Liver (tissue), 9 donors: Measurements from ENCODE around the gene ZNF276. TPM values are rescaled to one million over a fixed set of nuclear protein-coding genes. Genes with fewer than 3 reads are reported as not detected.

Experiments
- DNase-seq: peaks from one replicate; pipeline ENCODE4 v3.0.0-alpha.2; 2017; ENCODE audit warnings: low spot score
- H3K27ac ChIP-seq, 2 donors: one replicate each; pipeline ENCODE4 v1.7.0; 2013; ENCODE audit warnings: inconsistent platforms in 2 of 2, low read length in 2 of 2, control low read depth in 1 of 2, low read depth in 1 of 2, mild to moderate bottlenecking in 1 of 2
- H3K27me3 ChIP-seq, 4 donors: one replicate each; pipeline versions ENCODE4 v1.6.1 to v1.7.0; 2013; ENCODE audit warnings: low read length in 3 of 4, inconsistent platforms in 1 of 4, mild to moderate bottlenecking in 1 of 4, moderate library complexity in 1 of 4; ENCODE audit not compliant: control insufficient read depth in 4 of 4, insufficient read depth in 4 of 4
- H3K36me3 ChIP-seq, 4 donors: one replicate each; pipeline versions ENCODE4 v1.6.1 to v1.7.0; 2013; ENCODE audit warnings: low read length in 3 of 4, mild to moderate bottlenecking in 3 of 4, low read depth in 1 of 4, moderate library complexity in 1 of 4; ENCODE audit not compliant: control insufficient read depth in 4 of 4, insufficient read depth in 3 of 4
- H3K4me1 ChIP-seq, 4 donors: one replicate each; pipeline versions ENCODE4 v1.6.1 to v1.7.0; 2013; ENCODE audit warnings: low read length in 3 of 4, mild to moderate bottlenecking in 3 of 4, moderate library complexity in 1 of 4; ENCODE audit not compliant: control insufficient read depth in 4 of 4, insufficient read depth in 4 of 4
- H3K4me3 ChIP-seq, 3 donors: one replicate each; pipeline versions ENCODE4 v1.6.1 to v1.7.0; 2013; ENCODE audit warnings: low read length in 3 of 3, control low read depth in 1 of 3, low read depth in 1 of 3, mild to moderate bottlenecking in 1 of 3
- H3K9ac ChIP-seq, 2 donors: one replicate each; pipeline ENCODE4 v1.7.0; 2013; ENCODE audit warnings: low read length in 2 of 2, mild to moderate bottlenecking in 2 of 2, moderate library complexity in 2 of 2, control low read depth in 1 of 2, low read depth in 1 of 2
- H3K9me3 ChIP-seq, 4 donors: one replicate each; pipeline versions ENCODE4 v1.6.1 to v1.7.0; 2013; ENCODE audit warnings: low read length in 3 of 4; ENCODE audit not compliant: control insufficient read depth in 4 of 4
- ATF3 ChIP-seq: IDR thresholded peaks from 2 replicates; pipeline ENCODE4 v1.6.1; 2016; ENCODE audit warnings: antibody characterized with exemption
- CTCF ChIP-seq: fragments of 150-350 bp; IDR thresholded peaks from 2 replicates; pipeline ENCODE4 v1.5.1; 2017; ENCODE audit warnings: improper control_type of control experiment, low read depth, low read length; ENCODE audit not compliant: missing input control
- EGR1 ChIP-seq, 2 donors: IDR thresholded peaks; 2 replicates each; pipeline ENCODE4 v1.6.1; 2016 to 2018; ENCODE audit warnings: antibody characterized with exemption in 2 of 2, low read depth in 2 of 2
- FOXA1 ChIP-seq: IDR thresholded peaks from 2 replicates; pipeline ENCODE4 v1.6.1; 2016; ENCODE audit warnings: antibody characterized with exemption
- FOXA2 ChIP-seq: IDR thresholded peaks from 2 replicates; pipeline ENCODE4 v1.6.1; 2016; ENCODE audit warnings: antibody characterized with exemption
- GABPA ChIP-seq, 2 donors: IDR thresholded peaks in 1 of 2; conservative IDR thresholded peaks in 1 of 2; 2 replicates each; pipeline ENCODE4 v1.6.1; 2016; ENCODE audit warnings: antibody characterized with exemption in 2 of 2, mild to moderate bottlenecking in 1 of 2, moderate library complexity in 1 of 2
- HNF4A ChIP-seq, 2 donors: conservative IDR thresholded peaks; 2 replicates each; pipeline ENCODE4 v1.6.1; 2016; ENCODE audit warnings: antibody characterized with exemption in 2 of 2, mild to moderate bottlenecking in 2 of 2
- HNF4G ChIP-seq: IDR thresholded peaks from 2 replicates; pipeline ENCODE4 v1.6.1; 2016; ENCODE audit warnings: antibody characterized with exemption
- JUND ChIP-seq, 2 donors: IDR thresholded peaks; 2 replicates each; pipeline ENCODE4 v1.6.1; 2016; ENCODE audit warnings: antibody characterized with exemption in 2 of 2
- MAX ChIP-seq: IDR thresholded peaks from 2 replicates; pipeline ENCODE4 v1.6.1; 2016; ENCODE audit warnings: antibody characterized with exemption
- NR2F2 ChIP-seq: IDR thresholded peaks from 2 replicates; pipeline ENCODE4 v1.6.1; 2016; ENCODE audit warnings: antibody characterized with exemption
- RAD21 ChIP-seq, 2 donors: IDR thresholded peaks; 2 replicates each; pipeline ENCODE4 v1.6.1; 2016; ENCODE audit warnings: antibody characterized with exemption in 2 of 2, mild to moderate bottlenecking in 2 of 2
- REST ChIP-seq: IDR thresholded peaks from 2 replicates; pipeline ENCODE4 v1.6.1; 2016; ENCODE audit warnings: antibody characterized with exemption, mild to moderate bottlenecking
- RXRA ChIP-seq, 2 donors: IDR thresholded peaks; 2 replicates each; pipeline ENCODE4 v1.6.1; 2017 to 2018; ENCODE audit warnings: antibody characterized with exemption in 2 of 2, mild to moderate bottlenecking in 1 of 2
- SP1 ChIP-seq: IDR thresholded peaks from 2 replicates; pipeline ENCODE4 v1.6.1; 2018; ENCODE audit warnings: antibody characterized with exemption, mild to moderate bottlenecking
- TAF1 ChIP-seq: conservative IDR thresholded peaks from 2 replicates; pipeline ENCODE4 v1.6.1; 2016; ENCODE audit warnings: antibody characterized with exemption, mild to moderate bottlenecking
- YY1 ChIP-seq: IDR thresholded peaks from 2 replicates; pipeline ENCODE4 v1.6.1; 2016; ENCODE audit warnings: antibody characterized with exemption, mild to moderate bottlenecking
- ZBTB33 ChIP-seq: IDR thresholded peaks from 2 replicates; pipeline ENCODE4 v1.6.1; 2016; ENCODE audit warnings: antibody characterized with exemption
- WGBS: extraction: QIAGEN DNeasy Blood & Tissue Kit; methylation state at CpG from one replicate; pipeline ENCODE4 v1.1.7; 2013; 5-methylcytosine and 5-hydroxymethylcytosine counted together
- polyA plus RNA-seq, 2 donors: library from polyadenylated mRNA; stranded (reverse) in 1 of 2; unstranded in 1 of 2; fragments of 200-250 nt in 1 of 2; fragments of >200 nt in 1 of 2; fragmentation: Nextera tagmentation in 1 of 2; extraction: Ambion mirVana in 1 of 2; gene quantifications; one replicate each; pipeline versions ENCODE4 v1.2.1 to v1.2.3, GENCODE V29; 2013 to 2015
- total RNA-seq, 2 donors: library from RNA; depleted of rRNA; stranded (reverse); fragments of >200 nt; gene quantifications; one replicate each; pipeline ENCODE4 v1.2.3, GENCODE V29; 2014
- donor health status: healthy.
- donor health status: healthy.
- donor health status: healthy.
- donor health status: healthy.
- donor health status: healthy.

Gene ZNF276
- total and polyA plus RNA-seq, 4 donors, result 4.9 to 22.8 (median 8.7) TPM

- Histone ChIP-seq H3K9ac (peak overlapping the region; percentile 92 to 93), H3K9me3 (no peaks in the 10 kb centered on the region), H3K27ac (peak overlapping the region; percentile 98 to 99), H3K36me3 (peaks cover 3 to 15% (median 9%) of the 10 kb centered on the region in 4 donors), H3K4me3 (peak overlapping the region; percentile 80 to 96 (median 84)), H3K27me3 (no peaks in the 10 kb centered on the region), H3K4me1 (peaks cover 5 to 28% (median 21%) of the 10 kb centered on the region in 4 donors)
- DNase-seq, result peak; percentile 76
- WGBS, result 5% methylated on average over 42 of the region's 42 CpGs
- TF ChIP-seq GABPA (IDR thresholded peaks at IDR 0.05 in 1 of 2, conservative IDR thresholded peaks at IDR 0.05 in 1 of 2), result peak in 1 of 2 donors; percentile 13
- TF ChIP-seq HNF4G, result peak; percentile 76
- peak in 1 of 2 donors; percentile 58 for TF ChIP-seq EGR1 (IDR thresholded peaks at IDR 0.05; ENCODE audit: low read depth in 2 of 2)
- no peak for TF ChIP-seq ZBTB33
- TF ChIP-seq FOXA2, result no peak
- TF ChIP-seq YY1, result peak; percentile 46
- no peak for TF ChIP-seq MAX
- TF ChIP-seq REST, result peak; percentile 89
- TF ChIP-seq ATF3, result no peak
- peak in 1 of 2 donors; percentile 53 for TF ChIP-seq JUND (IDR thresholded peaks at IDR 0.05)
- peak; percentile 94 for TF ChIP-seq TAF1
- TF ChIP-seq CTCF, result no peak
- TF ChIP-seq HNF4A (conservative IDR thresholded peaks at IDR 0.05), result peak; percentile 90 to 92
- peak in 1 of 2 donors; percentile 42 for TF ChIP-seq RAD21 (IDR thresholded peaks at IDR 0.05)
- no peak for TF ChIP-seq NR2F2
- TF ChIP-seq RXRA (IDR thresholded peaks at IDR 0.05), result peak; percentile 60 to 77
- peak; percentile 91 for TF ChIP-seq SP1
- TF ChIP-seq FOXA1, result no peak
These were observed 34.0 kb upstream of the ZNF276 start for GRCh38 chr16:89687092-89687940.
